ENCODE data around the gene KHSRP.
A peak's percentile ranks its signal among the peaks of the same experiment; 100 is the strongest.

Gene KHSRP

GRCh38 chr19:6392221-6393073 lies 32.2 kb downstream of the KHSRP start:
- DNase-seq: no peak

GRCh38 chr19:6387372-6387771 lies 37.2 kb downstream of the KHSRP start:
- no peak for DNase-seq

- no peak for DNase-seq
These were observed 40.2 kb downstream of the KHSRP start for GRCh38 chr19:6384381-6384780.

GRCh38 chr19:6383188-6383587 lies 41.4 kb downstream of the KHSRP start:
- DNase-seq: no peak

GRCh38 chr19:6381030-6381750 lies 43.4 kb downstream of the KHSRP start:
- DNase-seq: no peak

- no peak for DNase-seq
These were observed 44.9 kb downstream of the KHSRP start for GRCh38 chr19:6379744-6380143.

GRCh38 chr19:6378486-6378885 lies 46.1 kb downstream of the KHSRP start:
- no peak for DNase-seq

GRCh38 chr19:6378041-6378440 lies 46.6 kb downstream of the KHSRP start:
- DNase-seq: no peak

GRCh38 chr19:6376512-6377190 lies 48.0 kb downstream of the KHSRP start:
- no peak for DNase-seq

GRCh38 chr19:6375411-6376010 lies 49.1 kb downstream of the KHSRP start, which contains the start of gene PSPN:
PSPN (minus strand) TSS chr19:6375933; CDS start chr19:6375849, 84 bp downstream.
- no peak for DNase-seq

GRCh38 chr19:6374711-6375410 lies 49.8 kb downstream of the KHSRP start:
- no peak for DNase-seq

- no peak for DNase-seq
These were observed 50.4 kb downstream of the KHSRP start for GRCh38 chr19:6374161-6374709.

GRCh38 chr19:6373813-6374108 lies 50.9 kb downstream of the KHSRP start:
- DNase-seq: no peak

GRCh38 chr19:6373096-6373812 lies 51.4 kb downstream of the KHSRP start:
- DNase-seq: peak; percentile 92 to 96

- DNase-seq: peak; percentile 98 to 99
These were observed 52.0 kb downstream of the KHSRP start, which contains the start of gene ALKBH7 for GRCh38 chr19:6372594-6373095. ALKBH7 (plus strand) TSS chr19:6372794; CDS start chr19:6372821, 27 bp downstream.

GRCh38 chr19:6364353-6364752 lies 60.3 kb downstream of the KHSRP start:
- no peak for DNase-seq
